HG03066 (cell line): ENCODE data around the gene SLC10A2.

Experiments
- ATAC-seq: cut with Tn5 transposase; IDR thresholded peaks from one replicate; pipeline ENCODE4 v1.9.1; 2021; ENCODE audit warnings: low read depth; ENCODE audit not compliant: unreplicated experiment

Gene SLC10A2

DNA sequence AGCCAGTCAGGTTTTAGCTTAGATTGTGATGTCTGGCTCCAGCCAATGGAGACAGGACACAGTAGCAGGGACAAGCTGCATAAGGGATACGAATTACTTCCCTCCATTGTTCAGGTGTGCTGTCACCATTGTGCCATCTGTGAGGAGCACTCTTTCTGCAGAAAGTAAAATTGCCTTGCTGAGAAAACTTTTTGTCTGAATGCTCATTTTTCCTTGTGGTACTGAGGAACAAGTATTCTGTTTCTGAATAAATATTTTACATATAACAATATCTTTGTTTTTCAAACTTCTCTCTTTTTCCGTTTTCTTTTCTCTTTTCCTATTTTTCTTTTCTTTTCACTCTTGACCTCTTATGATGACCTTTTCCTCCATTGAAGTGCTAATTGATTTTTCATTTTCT, 10.2 kb downstream of the SLC10A2 start:
- no peak for ATAC-seq

DNA sequence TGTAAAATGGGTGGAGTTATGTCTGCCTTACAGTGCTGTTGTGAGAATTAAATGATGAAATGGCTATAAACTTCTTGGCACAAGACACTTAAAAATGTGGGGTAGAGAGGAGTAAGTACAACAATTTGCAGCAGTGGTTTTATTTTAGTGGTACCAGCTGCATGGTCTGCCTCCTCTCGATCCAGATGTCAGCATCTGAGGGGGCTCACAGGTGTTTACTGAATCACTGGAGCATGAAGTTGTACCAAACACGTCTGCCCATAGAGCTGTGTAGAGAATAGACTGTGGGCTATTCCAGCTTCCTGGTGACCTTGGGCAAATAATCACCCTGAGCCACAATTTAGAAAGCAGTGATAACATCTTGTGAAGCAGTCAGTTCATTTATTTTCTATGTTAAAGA, 11.1 kb downstream of the SLC10A2 start:
- ATAC-seq: no peak

DNA sequence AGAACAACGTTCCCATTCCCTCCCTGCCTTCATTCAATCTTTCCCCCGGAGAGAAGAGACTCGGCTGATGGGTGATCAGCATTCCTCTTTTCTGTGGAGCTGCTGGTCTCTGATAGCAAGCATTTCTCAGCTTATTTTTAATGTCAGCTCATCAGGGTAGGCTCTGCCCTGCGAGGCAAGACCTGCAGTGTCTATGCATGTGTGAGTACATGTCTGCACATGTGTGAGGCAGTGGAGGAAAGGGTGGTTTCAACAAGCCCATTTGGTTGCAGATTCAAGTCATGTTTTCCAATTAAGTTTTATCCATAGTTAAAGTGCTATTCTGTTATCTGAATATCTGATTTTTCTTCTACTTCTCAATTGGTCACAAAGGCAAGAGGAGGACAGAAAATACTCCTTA, 19.5 kb downstream of the SLC10A2 start:
- no peak for ATAC-seq

DNA sequence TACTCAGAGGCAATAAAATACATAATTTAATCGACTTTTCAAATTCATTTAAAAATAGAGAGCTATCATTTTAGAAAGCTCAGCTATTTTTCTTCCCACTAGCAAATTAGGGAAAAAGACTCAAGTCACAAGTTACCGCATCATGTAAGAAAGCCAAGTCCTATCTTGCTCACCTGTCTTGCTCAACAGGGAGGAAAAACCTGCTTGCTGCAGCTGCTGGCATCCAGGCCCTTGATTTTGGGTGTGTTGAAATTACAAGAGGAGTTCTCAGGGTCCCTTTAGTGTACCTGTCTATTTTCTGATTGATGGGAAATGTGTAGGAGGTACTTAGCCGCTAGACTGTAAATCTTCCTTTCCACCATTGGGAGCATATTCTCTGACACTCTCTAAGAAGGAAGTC, 22.2 kb downstream of the SLC10A2 start:
- ATAC-seq: no peak

DNA sequence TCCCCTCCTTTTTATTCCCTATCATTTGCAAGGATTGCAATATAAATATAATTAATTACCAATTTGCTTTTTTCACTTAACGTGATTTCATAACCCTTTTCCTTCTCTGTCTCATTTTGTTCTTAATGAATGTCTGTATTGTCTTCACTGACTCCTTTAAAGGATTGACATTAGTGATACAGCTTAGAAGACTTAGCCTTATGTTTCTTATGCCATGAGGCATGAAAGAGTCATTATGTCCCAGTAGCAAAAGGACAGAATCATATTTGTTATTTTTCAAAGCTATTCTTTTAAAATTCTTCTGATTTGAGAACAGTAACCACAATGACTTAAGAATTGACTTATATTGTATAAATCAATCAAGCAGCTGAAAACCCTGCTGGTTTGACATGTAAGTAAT, 26.2 kb downstream of the SLC10A2 start:
- ATAC-seq: no peak

DNA sequence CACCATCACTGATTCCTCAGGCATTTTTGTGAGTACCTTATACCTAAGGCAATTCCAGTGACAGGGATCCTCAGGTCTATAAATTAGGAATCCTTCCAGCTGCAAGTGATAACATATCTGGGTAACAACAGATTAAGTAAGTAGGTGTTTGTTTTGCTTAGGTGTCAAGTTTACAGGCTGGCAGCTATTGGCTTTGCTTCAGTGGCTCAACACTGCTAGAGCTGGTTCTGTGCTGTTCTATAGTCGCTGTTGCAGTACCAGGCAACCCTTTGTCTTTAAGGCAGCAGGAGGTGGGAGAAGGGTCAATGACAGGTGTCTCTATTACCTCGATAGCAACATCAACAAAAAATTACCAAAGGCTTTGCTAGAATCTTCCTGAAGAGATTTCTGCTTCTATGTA, 27.0 kb downstream of the SLC10A2 start:
- ATAC-seq: no peak

DNA sequence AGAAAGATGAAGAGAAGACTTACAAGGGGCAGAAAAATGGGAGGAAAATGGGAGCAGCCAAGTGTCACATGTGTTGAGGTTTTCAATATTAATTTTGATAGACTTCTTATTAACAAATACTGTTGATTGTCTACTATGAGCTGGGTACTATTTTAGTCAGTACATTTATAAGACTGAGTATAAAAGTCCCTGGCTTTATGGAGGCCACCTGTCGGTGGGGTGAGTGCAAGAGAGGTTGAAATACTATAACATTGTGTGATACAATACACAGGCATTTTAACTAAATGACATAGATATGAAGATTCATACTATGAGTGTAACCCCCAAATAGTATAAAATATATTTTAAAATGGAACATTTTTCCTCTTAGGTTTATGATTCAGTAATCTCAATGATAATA, 29.9 kb downstream of the SLC10A2 start:
- ATAC-seq: no peak

DNA sequence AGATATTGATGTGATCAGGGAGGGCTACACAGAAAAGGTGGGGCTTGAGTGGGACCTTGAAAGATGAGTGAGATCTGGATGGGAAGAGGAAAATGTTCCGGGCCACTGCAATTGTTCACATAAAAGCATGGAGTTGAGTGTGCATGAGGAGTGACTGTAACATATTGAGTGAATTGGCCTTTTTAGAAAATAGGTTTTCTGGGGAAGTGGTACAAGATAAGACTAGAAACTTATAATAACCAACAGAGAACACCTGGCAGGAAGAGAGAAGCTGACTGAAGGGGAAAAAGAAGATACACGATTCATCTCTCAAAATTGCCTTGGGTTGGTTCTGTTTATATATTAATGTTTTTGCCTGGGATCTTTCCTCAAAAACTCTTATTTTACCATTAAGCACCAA, 32.2 kb downstream of the SLC10A2 start:
- no peak for ATAC-seq

DNA sequence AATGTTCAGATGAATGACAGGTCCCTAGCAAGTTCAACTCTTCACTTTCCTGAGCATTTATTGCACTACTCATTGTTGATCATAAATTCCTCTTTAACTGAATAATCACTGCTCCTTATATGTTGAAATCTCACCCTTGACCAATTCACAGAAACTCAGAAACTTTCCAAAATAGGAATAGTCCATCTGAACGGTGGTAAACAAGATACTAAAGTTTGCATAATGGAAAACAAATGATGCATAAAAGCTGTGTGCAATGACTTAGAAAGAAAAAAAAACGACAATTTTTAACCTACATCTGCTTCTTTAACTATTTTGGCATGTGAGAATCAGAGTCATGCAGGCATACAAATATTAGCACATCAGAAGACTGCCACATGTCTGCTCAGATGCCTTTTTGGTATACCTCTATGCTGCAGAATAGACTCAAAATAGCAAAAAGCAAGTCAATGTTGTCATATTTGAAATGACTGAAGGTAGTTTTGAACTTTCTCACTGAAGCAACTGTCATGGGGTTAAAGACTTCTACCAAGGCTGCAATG, 34.8 kb downstream of the SLC10A2 start:
- peak; percentile 86 for ATAC-seq

DNA sequence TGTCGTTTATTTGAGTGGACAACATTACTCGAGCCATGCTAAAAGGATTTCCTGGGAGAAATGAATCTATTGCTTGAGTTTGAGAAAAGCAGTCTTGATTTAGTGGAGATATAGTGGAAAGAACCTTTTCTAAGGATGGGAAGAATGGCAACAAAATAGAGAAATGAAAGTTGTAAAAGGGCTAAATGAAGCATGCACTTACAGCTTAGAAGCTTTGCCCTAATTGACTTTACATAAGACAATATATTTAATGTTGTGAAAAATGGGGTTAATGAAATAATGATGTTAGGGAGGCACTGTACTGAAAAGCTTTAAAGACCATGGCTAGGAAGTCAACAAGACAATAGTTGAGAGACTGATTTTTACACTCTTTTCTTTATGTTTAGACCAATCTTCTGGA, 35.4 kb downstream of the SLC10A2 start:
- no peak for ATAC-seq

DNA sequence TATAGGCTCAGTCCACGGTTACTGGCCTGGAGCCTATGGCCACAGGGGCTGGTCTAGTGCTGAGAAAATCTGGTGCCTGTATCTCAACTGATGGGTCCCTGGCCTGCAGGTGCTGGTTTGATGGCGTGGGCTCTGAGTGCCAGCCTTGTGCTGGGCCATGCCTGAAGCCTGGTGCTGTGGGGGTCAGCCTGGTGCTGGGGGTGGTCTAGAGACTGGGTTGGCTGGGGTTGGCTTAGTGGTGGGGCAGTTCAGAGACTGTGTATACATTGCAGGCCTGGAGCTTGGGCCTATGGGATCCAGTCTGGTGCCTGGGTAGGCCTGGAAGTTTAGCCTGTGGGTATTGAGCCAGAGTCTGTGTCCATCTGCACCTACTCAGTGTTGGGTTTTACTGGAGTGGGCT, 36.4 kb downstream of the SLC10A2 start:
- ATAC-seq: no peak

DNA sequence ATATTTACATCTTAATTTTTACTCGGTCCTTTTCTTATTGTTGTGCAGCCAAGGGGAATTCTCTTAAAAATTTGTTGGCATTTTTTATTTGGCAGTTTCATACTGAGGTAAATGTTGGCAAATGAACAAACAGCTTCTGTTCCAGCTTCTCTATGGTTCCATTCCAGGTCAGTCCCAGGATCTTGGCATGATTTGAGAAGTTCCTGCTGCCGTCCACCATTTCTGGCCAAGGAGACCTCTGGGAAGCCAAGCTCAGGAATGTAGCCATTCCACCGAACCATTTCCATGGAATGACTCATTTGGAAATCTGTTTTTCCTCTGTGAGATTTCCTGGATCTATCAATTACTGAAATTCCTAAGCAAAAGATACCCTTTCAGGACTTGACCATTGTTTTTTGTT, 43.9 kb downstream of the SLC10A2 start:
- no peak for ATAC-seq

DNA sequence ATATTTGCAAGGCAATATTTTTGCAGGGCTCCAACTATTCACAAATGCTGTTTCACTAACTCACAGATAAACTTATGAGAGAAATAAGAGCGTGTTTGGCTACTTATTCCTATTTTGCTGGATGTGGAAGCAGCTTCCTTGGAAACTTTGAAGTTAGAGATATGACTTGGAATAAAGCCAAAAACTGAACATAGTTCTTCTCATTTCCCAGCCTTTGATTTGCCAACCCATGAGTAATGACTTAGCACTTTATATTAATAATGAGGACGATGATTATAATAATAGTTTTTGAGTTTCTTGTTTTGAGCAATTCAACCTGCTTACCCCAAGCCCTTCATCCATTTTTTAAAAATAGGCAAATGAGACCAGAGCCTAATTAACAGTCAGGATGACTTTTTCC, 47.7 kb downstream of the SLC10A2 start:
- ATAC-seq: no peak

DNA sequence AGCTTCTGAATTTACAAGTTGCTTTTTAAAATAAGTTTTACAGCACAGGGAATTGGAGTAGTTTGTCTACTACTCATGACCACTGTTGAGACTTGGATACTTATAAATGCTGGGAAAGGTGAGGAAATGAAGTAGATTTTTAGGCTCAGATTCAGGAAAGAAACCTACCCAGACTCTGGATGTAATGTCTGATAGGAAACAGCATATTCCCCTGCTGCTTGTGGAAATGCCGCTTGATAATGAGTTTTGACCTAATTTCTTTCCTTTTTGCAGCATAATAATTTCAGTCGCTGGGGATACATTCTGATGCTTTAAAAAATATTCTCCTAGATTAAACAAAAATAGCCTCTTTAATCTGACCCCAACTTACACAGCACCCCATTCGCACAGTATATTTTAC, 53.6 kb downstream of the SLC10A2 start:
- ATAC-seq: no peak

DNA sequence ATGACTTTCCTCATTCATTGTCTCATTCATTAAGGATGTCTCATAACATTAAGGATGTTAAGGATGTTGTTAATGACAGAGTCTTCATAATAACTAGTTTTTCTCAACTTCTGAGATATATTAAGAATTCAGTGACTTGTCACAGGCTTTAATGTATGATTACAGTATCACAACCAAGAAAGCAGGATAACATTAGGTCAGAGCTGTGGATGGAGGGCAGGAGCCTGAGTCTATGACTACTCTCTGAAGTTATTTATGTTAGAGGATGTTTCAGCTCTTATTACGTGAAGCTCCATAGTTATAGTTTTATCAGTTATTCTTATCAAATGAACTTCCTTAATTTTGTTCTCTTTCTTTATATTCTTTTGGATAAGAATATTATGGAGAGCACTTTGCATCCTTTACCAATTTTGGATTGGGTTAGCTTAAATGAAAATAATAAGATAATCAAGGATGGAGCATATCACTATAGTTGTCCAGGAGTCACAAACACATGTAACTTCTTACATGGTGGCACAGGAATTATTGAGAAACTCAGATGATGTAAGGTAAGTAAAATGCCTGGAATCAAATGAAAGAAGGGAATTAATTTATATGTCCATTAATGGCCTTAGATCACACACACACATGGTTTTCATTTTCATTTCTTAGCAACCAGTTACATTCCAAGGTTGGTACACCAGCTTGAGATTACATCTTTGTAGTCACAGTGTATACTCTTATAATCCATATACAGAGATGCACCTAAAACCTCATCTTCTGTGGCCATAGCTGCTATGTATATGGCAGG, 57.0 kb downstream of the SLC10A2 start:
- ATAC-seq: no peak

DNA sequence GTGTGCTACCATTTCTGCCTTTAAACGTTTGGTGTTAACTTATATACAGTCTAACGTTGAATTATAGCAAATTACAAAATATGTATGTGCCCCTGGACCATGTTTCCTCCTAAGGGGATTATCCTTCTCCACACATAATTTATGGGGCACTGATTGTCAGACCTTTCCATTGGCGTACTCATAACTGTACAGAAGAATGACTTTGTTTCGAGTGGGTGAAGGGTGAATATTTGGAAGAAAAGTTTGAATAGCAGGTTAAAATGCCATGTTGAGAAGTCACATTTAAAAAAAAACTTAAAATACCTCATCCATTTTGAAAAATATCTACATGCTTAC, 58.8 kb downstream of the SLC10A2 start:
- ATAC-seq: peak; percentile 15

DNA sequence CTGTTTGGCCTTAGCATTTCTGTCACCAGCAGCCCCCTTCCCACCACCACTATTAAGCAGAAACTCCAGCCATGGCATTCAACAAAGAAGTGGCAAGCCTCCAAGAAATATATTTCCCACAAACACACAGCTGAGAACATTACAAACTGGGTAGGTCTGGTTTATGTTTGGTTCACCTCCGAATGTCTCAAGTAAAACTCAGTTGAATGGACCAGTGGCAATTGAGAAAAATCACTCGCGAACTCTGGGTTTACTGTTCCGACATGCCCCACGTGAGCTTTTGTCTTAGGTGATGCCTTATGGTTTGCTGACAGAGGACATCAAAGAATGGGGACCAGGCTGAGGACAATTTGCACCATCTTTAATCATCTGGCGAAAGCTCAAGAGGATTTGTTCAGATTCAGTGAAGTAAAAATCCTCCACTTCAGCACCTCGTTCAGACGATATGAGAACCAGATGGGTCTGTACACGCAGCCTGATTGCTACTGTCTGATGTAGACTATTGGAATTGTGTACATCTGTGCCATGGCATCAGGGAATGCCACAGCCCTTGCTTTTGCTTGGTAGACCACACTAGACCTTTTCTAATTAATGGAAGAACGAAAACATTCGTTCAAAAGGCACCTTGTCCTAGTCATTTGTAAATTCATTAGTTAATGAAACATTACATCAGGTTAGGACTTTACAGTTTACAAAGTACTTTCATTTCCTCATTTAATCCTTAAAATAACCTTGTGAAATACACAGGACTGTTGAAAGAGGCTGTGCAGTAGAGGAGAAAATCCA, 59.4 kb downstream of the SLC10A2 start:
- peak; percentile 96 for ATAC-seq

DNA sequence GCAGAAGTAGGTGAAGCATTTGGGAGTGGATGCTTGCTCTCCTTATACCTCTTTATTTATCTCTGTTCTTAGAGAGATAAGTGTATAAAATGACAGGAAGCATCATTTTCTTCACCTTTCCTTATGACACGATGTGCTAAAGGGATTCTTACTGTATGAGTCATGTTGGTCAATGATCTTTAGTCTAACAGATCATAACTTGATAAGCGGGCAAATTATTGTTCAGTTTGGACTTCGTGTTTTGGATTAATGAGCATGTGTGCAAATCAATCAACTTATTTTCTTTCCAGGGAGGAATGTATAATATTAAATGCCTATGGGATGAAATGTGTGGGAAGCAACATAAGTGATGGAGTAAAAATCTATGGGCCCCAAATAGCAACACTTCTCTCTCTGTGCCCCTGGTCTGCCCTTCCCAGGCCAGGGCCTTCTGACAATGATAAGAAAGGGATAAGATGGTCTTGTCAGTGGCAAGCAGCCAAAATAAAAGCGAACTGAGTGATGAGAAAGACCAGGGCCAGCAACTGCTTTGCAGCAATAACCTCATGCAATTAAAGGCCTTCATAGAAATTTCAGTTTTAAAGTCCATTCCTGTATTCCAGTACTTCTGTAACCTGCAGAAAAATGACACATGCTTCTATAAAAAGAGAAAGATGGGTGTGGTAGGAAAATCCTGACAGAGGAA, 61.4 kb downstream of the SLC10A2 start:
- no peak for ATAC-seq

DNA sequence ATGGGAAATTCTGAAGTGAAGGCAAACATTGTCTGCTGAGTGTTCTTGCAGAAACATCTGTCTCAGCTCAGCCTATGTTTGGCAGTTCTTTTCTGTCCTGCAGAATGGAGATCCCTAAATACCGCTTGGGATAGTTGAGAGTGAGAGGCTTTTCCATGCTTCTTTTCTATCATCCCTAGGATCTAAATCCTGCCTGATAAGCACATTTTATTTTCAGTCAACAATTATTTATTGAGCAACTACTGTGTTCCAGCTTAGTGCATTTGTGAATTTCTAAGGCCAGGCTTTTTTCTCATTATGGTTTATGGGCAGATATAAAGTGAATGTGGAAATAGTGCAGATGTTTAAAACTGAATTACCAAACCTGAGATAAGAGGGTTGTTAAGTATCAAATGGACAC, 62.6 kb downstream of the SLC10A2 start:
- ATAC-seq: no peak

DNA sequence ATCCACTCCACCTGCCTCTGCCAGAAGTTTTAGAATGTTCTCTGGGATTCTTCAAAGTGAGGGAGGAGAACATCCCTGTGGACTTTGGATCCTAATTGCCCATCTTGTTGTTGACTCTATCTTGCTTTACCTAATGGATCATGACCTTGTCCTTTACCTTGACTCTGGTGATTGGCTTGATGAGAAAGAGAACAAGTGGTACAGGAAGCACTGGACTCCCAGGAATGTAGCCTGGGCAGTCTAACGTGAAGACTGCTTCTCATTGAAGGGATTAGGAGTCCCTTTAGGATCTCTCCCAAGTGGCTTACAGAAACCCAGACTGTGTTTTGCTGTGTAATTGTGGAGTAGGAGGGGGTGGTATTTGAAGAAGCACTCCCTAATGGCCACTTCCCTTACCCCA, 63.9 kb downstream of the SLC10A2 start:
- ATAC-seq: no peak

DNA sequence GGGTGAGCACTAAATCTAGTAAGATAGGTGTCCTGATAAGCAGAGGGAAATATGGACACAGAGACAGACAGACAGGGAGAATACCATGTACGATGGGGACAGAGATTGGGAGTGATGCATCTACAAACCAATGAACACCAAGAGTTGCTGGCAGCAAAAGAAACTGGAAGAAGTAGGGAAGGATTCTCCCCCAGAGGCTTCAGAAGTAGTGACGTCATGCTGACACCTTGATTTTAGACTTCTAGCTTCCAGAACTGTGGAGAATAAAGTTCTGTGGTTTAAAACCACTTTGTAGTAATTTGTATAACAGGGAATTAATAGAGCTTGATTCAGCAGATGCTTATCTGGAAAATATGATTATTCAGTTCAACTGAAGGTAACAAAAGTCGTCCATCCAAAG, 66.1 kb downstream of the SLC10A2 start:
- ATAC-seq: no peak
